GM20000 (cell line): Measurements from ENCODE around the gene TBC1D12.
A peak's percentile ranks its signal among the peaks of the same experiment; 100 is the strongest.
"Not testable (repeated sequence)": the region's sequence is repeated elsewhere in the genome, so short reads cannot be mapped to it uniquely, and the experiment has no call there.

ENCODE experiments used
- DNase-seq: peaks from one replicate; pipeline ENCODE4 v3.0.0; 2012; ENCODE audit warnings: low spot score
- TF ChIP-seq, protein P1 (sequence below): IDR thresholded peaks from 2 replicates; pipeline ENCODE4 v1.5.1; 2012; ENCODE audit warnings: mild to moderate bottlenecking, control low read depth; ENCODE audit errors: extremely low read depth, missing control alignments

Gene TBC1D12

DNA sequence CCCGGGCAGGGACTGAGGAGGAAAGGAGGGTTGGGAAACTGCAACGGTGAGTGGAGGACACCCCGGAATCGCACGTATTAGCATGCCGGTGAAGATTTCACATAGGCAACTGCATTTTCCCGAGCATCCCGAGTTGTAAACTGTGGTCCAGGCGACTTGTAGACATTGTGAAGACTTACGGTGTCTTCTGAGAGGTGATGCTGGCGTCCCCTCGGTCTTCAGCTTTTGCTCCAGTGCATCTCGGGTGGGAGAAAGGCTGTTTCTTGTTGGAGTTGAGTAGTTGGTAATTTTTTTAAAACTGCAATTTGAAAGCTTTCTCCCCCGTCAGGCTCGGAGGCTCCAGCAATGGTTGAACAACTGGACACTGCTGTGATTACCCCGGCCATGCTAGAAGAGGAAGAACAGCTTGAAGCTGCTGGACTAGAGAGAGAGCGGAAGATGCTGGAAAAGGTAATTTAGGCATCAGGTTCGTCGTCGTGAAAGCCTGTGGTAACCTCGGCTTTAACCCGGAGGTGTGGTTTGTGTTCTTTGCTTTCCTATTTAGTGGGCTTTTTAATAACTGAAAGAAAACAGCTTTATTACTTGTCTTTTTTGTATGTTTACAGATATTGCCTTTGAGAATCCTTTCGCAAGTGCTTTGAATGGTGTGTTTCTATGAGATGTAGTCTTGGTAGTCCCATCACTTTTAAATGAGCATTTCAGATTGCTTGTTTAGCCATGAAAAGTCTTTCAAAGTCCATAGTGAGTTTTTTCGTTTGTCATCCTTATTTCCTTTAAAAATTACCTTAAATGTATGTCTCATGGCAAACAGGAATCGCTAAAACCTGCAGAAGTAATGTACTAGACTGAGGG lies 143.9 kb downstream of the TBC1D12 start:
- DNase-seq, result peak; percentile 21

DNA sequence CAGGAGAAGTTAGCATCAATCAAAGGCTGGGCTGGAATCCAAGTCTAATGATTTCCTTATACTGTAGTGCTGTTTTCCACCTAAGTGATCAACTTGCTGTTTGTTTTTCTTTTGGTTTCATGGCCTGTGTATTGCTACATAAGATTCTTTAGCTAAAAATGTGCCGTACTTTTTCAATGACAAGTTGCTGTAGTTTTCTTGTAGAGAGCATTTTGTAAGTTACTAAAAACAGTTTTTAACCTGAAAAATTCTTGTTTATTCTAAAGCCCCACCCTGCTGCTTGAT lies 144.5 kb downstream of the TBC1D12 start:
- DNase-seq, result peak; percentile 9
- TF ChIP-seq, protein P1, sequence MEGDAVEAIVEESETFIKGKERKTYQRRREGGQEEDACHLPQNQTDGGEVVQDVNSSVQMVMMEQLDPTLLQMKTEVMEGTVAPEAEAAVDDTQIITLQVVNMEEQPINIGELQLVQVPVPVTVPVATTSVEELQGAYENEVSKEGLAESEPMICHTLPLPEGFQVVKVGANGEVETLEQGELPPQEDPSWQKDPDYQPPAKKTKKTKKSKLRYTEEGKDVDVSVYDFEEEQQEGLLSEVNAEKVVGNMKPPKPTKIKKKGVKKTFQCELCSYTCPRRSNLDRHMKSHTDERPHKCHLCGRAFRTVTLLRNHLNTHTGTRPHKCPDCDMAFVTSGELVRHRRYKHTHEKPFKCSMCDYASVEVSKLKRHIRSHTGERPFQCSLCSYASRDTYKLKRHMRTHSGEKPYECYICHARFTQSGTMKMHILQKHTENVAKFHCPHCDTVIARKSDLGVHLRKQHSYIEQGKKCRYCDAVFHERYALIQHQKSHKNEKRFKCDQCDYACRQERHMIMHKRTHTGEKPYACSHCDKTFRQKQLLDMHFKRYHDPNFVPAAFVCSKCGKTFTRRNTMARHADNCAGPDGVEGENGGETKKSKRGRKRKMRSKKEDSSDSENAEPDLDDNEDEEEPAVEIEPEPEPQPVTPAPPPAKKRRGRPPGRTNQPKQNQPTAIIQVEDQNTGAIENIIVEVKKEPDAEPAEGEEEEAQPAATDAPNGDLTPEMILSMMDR, result no peak

More for the DNA sequence above, 143.9 kb downstream of the TBC1D12 start:
- TF ChIP-seq, protein P1, result no peak

DNA sequence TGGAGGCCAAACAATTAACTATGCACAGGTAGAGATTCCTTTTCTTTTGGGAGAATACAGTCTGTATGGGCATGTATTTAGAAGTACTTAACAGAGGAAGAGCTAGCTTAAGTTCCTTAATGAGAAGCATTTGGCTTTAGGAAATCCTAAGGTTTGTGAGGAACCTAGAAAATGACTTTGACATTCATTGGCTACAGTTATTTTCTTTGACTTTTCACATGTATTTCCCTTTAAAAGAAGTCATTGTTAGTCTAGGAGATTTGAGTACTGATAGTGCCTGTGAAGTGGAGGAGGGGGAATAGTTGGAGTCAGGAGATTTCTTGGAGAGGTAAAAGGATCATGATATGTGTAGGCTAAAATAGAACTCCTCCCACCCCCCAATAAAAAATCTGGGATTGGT lies 146.9 kb downstream of the TBC1D12 start:
- no peak for DNase-seq
- TF ChIP-seq, protein P1, result no peak

DNA sequence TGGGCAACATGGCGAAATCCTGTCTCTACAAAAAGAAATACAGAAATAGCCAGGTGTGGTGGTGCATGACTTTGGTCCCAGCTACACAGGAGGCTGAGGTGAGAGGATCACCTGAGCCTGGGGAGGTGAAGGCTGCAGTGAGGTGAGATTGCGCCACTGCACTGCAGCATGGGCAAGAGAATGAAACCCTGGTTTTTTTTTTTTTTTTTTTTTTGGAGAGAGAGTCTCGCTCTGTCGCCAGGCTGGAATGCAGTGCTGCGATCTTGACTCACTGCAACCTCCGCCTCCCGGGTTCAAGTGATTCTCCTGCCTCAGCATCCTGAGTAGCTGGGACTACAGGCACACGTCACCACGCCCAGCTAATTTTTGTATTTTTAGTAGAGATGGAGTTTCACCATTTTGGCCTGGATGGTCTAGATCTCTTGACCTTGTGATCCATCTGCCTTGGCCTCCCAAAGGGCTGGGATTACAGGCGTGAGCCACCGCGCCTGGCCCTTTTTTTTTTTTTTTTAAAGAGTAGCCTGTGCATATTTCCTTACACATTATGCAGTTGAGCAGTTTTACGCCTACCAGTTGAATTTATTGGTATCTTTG lies 165.5 kb downstream of the TBC1D12 start:
- DNase-seq, result not testable (repeated sequence)

DNA sequence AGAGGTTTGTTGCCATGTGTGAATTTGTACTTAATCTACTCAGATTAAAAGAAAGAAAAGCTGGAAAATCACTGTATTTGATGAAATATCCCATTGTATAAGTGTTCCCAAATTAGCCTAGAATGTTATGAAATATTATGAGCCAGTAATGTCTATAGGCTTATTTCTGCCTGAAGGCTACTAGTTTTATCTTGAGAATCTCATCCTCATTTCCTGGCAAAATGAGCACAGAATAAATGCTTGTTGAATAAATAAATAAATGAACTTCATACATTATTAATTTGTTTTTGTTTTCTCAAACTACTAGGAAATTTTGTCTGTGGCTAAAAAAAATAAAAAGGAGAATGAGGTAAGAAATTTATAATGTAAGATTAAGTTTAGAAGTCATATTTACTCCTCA lies 168.7 kb downstream of the TBC1D12 start:
- DNase-seq, result no peak
- TF ChIP-seq, protein P1, result no peak

DNA sequence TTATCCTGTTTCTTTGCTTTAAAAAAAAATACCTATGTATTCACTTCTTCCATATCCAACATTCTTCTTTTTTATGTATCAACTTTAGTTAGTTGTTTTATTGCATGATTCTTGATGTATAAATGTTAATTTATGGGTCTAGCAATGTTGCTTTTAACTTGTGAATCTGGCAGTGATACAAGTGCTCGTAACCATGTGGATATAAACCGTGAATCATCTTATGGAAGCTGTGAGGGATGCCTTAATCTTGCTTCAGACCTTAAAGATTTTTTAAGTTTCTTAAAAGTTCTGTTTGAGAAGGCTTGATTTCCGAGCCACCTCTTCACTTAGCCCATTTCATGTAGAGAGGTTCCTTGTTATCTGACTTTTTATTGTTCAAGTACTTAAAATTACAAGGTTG lies 169.2 kb downstream of the TBC1D12 start:
- TF ChIP-seq, protein P1, result no peak
- DNase-seq, result no peak

DNA sequence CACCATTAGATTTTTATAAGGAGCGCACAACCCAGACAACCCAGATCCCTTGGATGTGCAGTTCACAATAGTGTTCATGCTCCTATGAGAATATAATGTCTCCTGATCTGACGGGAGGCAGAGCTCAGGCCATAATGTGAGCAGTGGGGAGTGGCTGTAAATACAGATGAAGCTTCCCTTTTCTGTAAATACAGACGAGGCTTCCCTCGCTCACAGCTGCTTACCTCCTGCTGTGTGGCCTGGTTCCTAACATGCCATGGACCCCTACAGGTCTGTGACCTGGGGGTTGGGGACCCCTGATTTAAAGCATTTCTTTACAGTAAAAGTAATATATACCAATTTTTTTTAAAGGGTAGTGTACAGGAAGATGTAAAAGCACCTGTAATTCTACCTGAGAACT lies 176.4 kb downstream of the TBC1D12 start:
- DNase-seq, result no peak
- TF ChIP-seq, protein P1, result no peak

DNA sequence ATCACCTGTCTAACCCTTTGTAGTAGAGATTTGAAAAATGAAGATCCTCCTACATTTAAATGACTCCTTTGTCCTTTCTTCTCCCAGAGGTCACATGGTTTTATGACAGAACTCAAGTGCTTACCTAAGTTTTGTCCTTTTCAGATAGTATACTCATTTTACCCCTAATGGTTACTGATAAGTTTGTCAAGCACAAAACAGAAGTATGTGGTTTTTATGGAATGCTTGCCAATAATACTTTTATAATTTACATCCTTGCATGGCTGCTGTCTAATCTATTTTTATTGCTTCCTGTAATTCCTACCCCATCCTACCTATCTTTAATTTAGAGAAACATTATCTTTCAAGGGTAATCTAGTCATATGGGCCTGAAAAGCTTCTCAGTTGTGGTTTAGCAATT lies 180.8 kb downstream of the TBC1D12 start:
- DNase-seq, result no peak
- TF ChIP-seq, protein P1, result no peak
